Esophagus muscularis mucosa (tissue), 4 donors: Measurements from ENCODE around the gene MFRP. TPM values are rescaled to one million over a fixed set of nuclear protein-coding genes. Genes with fewer than 3 reads are reported as not detected.

Source experiments
- DNase-seq: peaks from one replicate; pipeline ENCODE4 v3.0.0-alpha.2; 2017; ENCODE audit errors: extremely low spot score
- H3K27ac ChIP-seq, 4 donors: fragments of 200-600 bp; sonication (generic); replicated peaks in 1 of 4; 1 replicate in 3 of 4; 2 replicates in 1 of 4; pipeline ENCODE4 v1.5.1; 2016 to 2019; ENCODE audit warnings: mild to moderate bottlenecking in 1 of 4
- H3K27me3 ChIP-seq, 4 donors: fragments of 200-600 bp; sonication (generic); one replicate each; pipeline versions ENCODE4 v1.5.1 to v1.6.0; 2016 to 2019
- H3K36me3 ChIP-seq, 4 donors: fragments of 200-600 bp; sonication (generic); one replicate each; pipeline ENCODE4 v1.5.1; 2016 to 2019
- H3K4me1 ChIP-seq, 4 donors: fragments of 200-600 bp; sonication (generic); one replicate each; pipeline ENCODE4 v1.5.1; 2016 to 2019
- H3K4me3 ChIP-seq, 4 donors: fragments of 200-600 bp; sonication (generic); 1 replicate in 2 of 4; 2 replicates in 2 of 4; pipeline ENCODE4 v1.5.1; 2016 to 2019; ENCODE audit warnings: mild to moderate bottlenecking in 4 of 4, moderate library complexity in 1 of 4
- H3K9me3 ChIP-seq, 4 donors: fragments of 200-600 bp; sonication (generic); 1 replicate in 3 of 4; 2 replicates in 1 of 4; pipeline ENCODE4 v1.5.1; 2016 to 2019
- CTCF ChIP-seq, 3 experiments: fragments of 200-600 bp in 2 of 3; fragments of 450-650 bp in 1 of 3; sonication (generic) in 2 of 3; IDR thresholded peaks; one replicate each; pipeline ENCODE4 v1.5.1; 2017 to 2019; ENCODE audit warnings: antibody characterized with exemption in 3 of 3, mild to moderate bottlenecking in 2 of 3, moderate library complexity in 1 of 3
- EP300 ChIP-seq: sonication (generic); formaldehyde crosslinking; IDR thresholded peaks from one replicate; pipeline ENCODE4 v1.6.1; 2017; ENCODE audit warnings: antibody characterized with exemption
- POLR2A ChIP-seq: fragments of 450-650 bp; IDR thresholded peaks from one replicate; pipeline ENCODE4 v1.6.1; 2017; ENCODE audit warnings: antibody characterized with exemption, moderate library complexity, mild to moderate bottlenecking, low read depth
- POLR2AphosphoS5 ChIP-seq, 2 donors: sonication (generic); formaldehyde crosslinking; IDR thresholded peaks; one replicate each; pipeline ENCODE4 v1.6.1; 2017; ENCODE audit warnings: antibody characterized with exemption in 2 of 2
- WGBS: methylation state at CpG from one replicate; pipeline ENCODE4 v1.1.5; 2018; 5-methylcytosine and 5-hydroxymethylcytosine counted together
- intact Hi-C: fragments of 100-400 bp; cut with DNase I; formaldehyde crosslinking; loops from one replicate; pipeline ENCODE4 v1.15.1; 2023
- total RNA-seq, 4 donors: library from RNA; depleted of rRNA; stranded (reverse); fragments of >200 nt; gene quantifications; one replicate each; pipeline versions ENCODE4 v1.1.0 to v1.2.1, GENCODE V29; 2016

MFRP gene
- total RNA-seq, 4 donors from 2014 or later = 0.11 TPM; not detected in 3

GRCh38 chr11:119340335-119341221 is 5.9 kb downstream of the MFRP start, which contains the start of gene C1QTNF5:
Gene C1QTNF5, minus strand, starts transcription at chr11:119340883. Its CDS starts 486 bp downstream, at chr11:119340397.
- Histone ChIP-seq H3K36me3 (peaks cover 5 to 17% (median 12%) of the 10 kb centered on the region in 4 donors), H3K4me1 (peaks cover 36 to 64% (median 59%) of the 10 kb centered on the region in 4 donors), H3K9me3 (no peaks in the 10 kb centered on the region), H3K27me3 (no peaks in the 10 kb centered on the region), H3K27ac (peak within 1 kb of the TSS; percentile 86 to 90 (median 88)), H3K4me3 (peak within 1 kb of the TSS; percentile 59 to 77 (median 70))
- no peak for DNase-seq
- intact Hi-C loops = no loop called here
- 5% methylated on average over 17 of the region's 53 CpGs for WGBS
- TF ChIP-seq EP300 (no peak), POLR2AphosphoS5 (IDR thresholded peaks at IDR 0.05) (peak; percentile 73 to 75)

GRCh38 chr11:119339589-119340334 is 6.7 kb downstream of the MFRP start:
- no peak for DNase-seq
- WGBS = 17% methylated on average over 12 of the region's 86 CpGs
- Histone ChIP-seq H3K4me1 (peaks cover 44 to 72% (median 67%) of the 10 kb centered on the region in 4 donors), H3K4me3 (peak overlapping the region; percentile 59 to 77 (median 70)), H3K27ac (peak overlapping the region; percentile 86 to 90 (median 88)), H3K36me3 (peaks cover 5 to 17% (median 12%) of the 10 kb centered on the region in 4 donors), H3K9me3 (no peaks in the 10 kb centered on the region), H3K27me3 (no peaks in the 10 kb centered on the region)
- intact Hi-C loops = no loop called here
- TF ChIP-seq CTCF (IDR thresholded peaks at IDR 0.05) (peak; percentile 89 to 95 (median 94)), POLR2AphosphoS5 (IDR thresholded peaks at IDR 0.05) (peak; percentile 52 to 71), POLR2A (no peak), EP300 (no peak)

GRCh38 chr11:119338965-119339588 is 7.4 kb downstream of the MFRP start:
- 18% methylated on average over 4 of the region's 11 CpGs for WGBS
- peaks cover 5 to 17% (median 12%) of the 10 kb centered on the region in 4 donors for H3K36me3 ChIP-seq
- peak overlapping the region; percentile 59 to 77 (median 70) for H3K4me3 ChIP-seq
- H3K4me1 ChIP-seq = peaks cover 44 to 74% (median 69%) of the 10 kb centered on the region in 4 donors
- TF ChIP-seq EP300 (no peak), POLR2A (no peak), CTCF (IDR thresholded peaks at IDR 0.05) (no peak), POLR2AphosphoS5 (IDR thresholded peaks at IDR 0.05) (no peak)
- H3K9me3 ChIP-seq = no peaks in the 10 kb centered on the region
- H3K27me3 ChIP-seq = no peaks in the 10 kb centered on the region
- H3K27ac ChIP-seq = peak overlapping the region; percentile 86 to 90 (median 88)
- no peak for DNase-seq
- intact Hi-C loops = no loop called here

- peaks cover 44 to 79% (median 75%) of the 10 kb centered on the region in 4 donors for H3K4me1 ChIP-seq
- peak; percentile 25 to 55 for TF ChIP-seq POLR2AphosphoS5 (IDR thresholded peaks at IDR 0.05)
- TF ChIP-seq CTCF (IDR thresholded peaks at IDR 0.05) = peak; percentile 79 to 91 (median 86)
- TF ChIP-seq POLR2A = no peak
- TF ChIP-seq EP300 = no peak
- 16% methylated on average over 12 of the region's 17 CpGs for WGBS
- peak overlapping the region; percentile 59 to 77 (median 70) for H3K4me3 ChIP-seq
- H3K27me3 ChIP-seq = no peaks in the 10 kb centered on the region
- intact Hi-C loops = no loop called here
- H3K9me3 ChIP-seq = no peaks in the 10 kb centered on the region
- DNase-seq = no peak
- peak overlapping the region; percentile 86 to 90 (median 88) for H3K27ac ChIP-seq
- peaks cover 5 to 17% (median 12%) of the 10 kb centered on the region in 4 donors for H3K36me3 ChIP-seq
Measured at GRCh38 chr11:119338318-119338890, 8.1 kb downstream of the MFRP start.
